Panc1 (cell line): ENCODE data around the gene HADHB. TPM values are rescaled to one million over a fixed set of nuclear protein-coding genes. Genes with fewer than 3 reads are reported as not detected.

Source experiments
- ATAC-seq: fragments of 200-7000 bp; cut with Tn5 transposase; 2 replicates; pipeline ENCODE4 v1.9.1; 2020; ENCODE audit warnings: mild to moderate bottlenecking, moderate library complexity
- BruUV-seq: library from RNA; stranded (reverse); fragments of 400-500 nt; replicated peaks from 2 replicates; lab custom pipeline; 2021; lab: Mats Ljungman, UMichigan
- CTCF ChIA-PET: fragments of 300-600 bp; sonication (Branson Sonifier 250); formaldehyde crosslinking; loops from one replicate; lab custom pipeline; 2022; ENCODE audit warnings: antibody characterized with exemption; lab: Charles Lee
- POLR2A ChIA-PET: fragments of 300-600 bp; sonication (Branson Sonifier 250); formaldehyde crosslinking; loops from one replicate; lab custom pipeline; 2022; ENCODE audit warnings: antibody characterized with exemption; lab: Charles Lee
- DNase-seq: peaks from one replicate; pipeline ENCODE4 v3.0.0-alpha.2; 2010; ENCODE audit warnings: low read depth, low spot score
- H3K27ac ChIP-seq: 2 replicates; pipeline ENCODE4 v1.5.1; 2011; ENCODE audit warnings: mild to moderate bottlenecking, low read length, inconsistent platforms
- H3K27me3 ChIP-seq: fragments of 200-500 bp; sonication (Bioruptor generic); 2 replicates; pipeline ENCODE4 v1.6.0; 2014; ENCODE audit warnings: low read length, inconsistent platforms; ENCODE audit not compliant: control insufficient read depth, insufficient read depth
- H3K36me3 ChIP-seq: fragments of 200-500 bp; sonication (Bioruptor generic); 2 replicates; pipeline ENCODE4 v1.5.1; 2014; ENCODE audit warnings: inconsistent platforms, mild to moderate bottlenecking, low read length, moderate library complexity; ENCODE audit not compliant: control insufficient read depth, insufficient read depth
- H3K4me1 ChIP-seq: 2 replicates; pipeline ENCODE4 v1.5.1; 2011; ENCODE audit warnings: inconsistent platforms, mild to moderate bottlenecking, low read length, moderate library complexity; ENCODE audit not compliant: control insufficient read depth, insufficient read depth
- H3K4me3 ChIP-seq, 2 experiments: 2 replicates each; pipeline ENCODE4 v1.5.1; 2011 to 2012; ENCODE audit warnings: low read depth in 2 of 2, low read length in 2 of 2, mild to moderate bottlenecking in 2 of 2, inconsistent platforms in 1 of 2, moderate library complexity in 1 of 2
- H3K9me3 ChIP-seq: fragments of 200-500 bp; sonication (Bioruptor generic); 2 replicates; pipeline ENCODE4 v1.5.1; 2014; ENCODE audit warnings: low read depth, mild to moderate bottlenecking, inconsistent platforms, low read length, moderate library complexity; ENCODE audit not compliant: control insufficient read depth, insufficient read depth
- CTCF ChIP-seq: fragments of 450-650 bp; IDR thresholded peaks from 2 replicates; pipeline ENCODE4 v1.5.1; 2017; ENCODE audit warnings: mild to moderate bottlenecking
- POLR2AphosphoS5 ChIP-seq: IDR thresholded peaks from 2 replicates; pipeline ENCODE4 v1.6.1; 2012; ENCODE audit warnings: mild to moderate bottlenecking, low read depth, low read length, moderate library complexity
- REST ChIP-seq, 2 experiments: IDR thresholded peaks; 2 replicates each; pipeline ENCODE4 v1.6.1; 2011 to 2012; ENCODE audit warnings: low read depth in 2 of 2, control low read depth in 1 of 2, low read length in 1 of 2, mild to moderate bottlenecking in 1 of 2, moderate library complexity in 1 of 2; ENCODE audit not compliant: insufficient read depth in 1 of 2
- SIN3A ChIP-seq: IDR thresholded peaks from 2 replicates; pipeline ENCODE4 v1.6.1; 2012; ENCODE audit warnings: low read depth, mild to moderate bottlenecking, low read length, moderate library complexity, borderline replicate concordance; ENCODE audit not compliant: insufficient read depth
- TCF7L2 ChIP-seq: IDR thresholded peaks from 2 replicates; pipeline ENCODE4 v1.6.1; 2011; ENCODE audit warnings: mild to moderate bottlenecking, low read depth, low read length, inconsistent platforms
- in situ Hi-C: cut with HindIII; loops from 2 replicates; pipeline ENCODE4 v1.10.0; 2016; ENCODE audit warnings: low sequenced_read_pairs, low pct_unique_long_range_greater_than_20kb
- intact Hi-C: fragments of 100-400 bp; cut with micrococcal nuclease; formaldehyde crosslinking; loops from one replicate; pipeline ENCODE4 v1.10.0; 2022; ENCODE audit not compliant: unreplicated experiment
- total RNA-seq: library from RNA; stranded (reverse); gene quantifications from one replicate; pipeline ENCODE4 v1.2.1, GENCODE V29; 2021; ENCODE audit not compliant: unreplicated experiment

Gene HADHB
- total RNA-seq, 1 experiment from 2014 or later = 106 TPM

- ATAC-seq (no peak), DNase-seq (no peak)
- BruUV-seq = no TSS peak
- no peaks in the 10 kb centered on the region; the same call in 1 of the 2 replicates for H3K36me3 ChIP-seq
- H3K4me3 ChIP-seq = peak overlapping the region; percentile 79 to 85
- no peaks in the 10 kb centered on the region for H3K9me3 ChIP-seq
- intact Hi-C loops = loop anchor here (10.0 kb wide), 1 partner anchor 88 kb away; no protein-coding TSS in a partner anchor
- peaks cover 15% of the 10 kb centered on the region for H3K4me1 ChIP-seq
- TF ChIP-seq POLR2AphosphoS5 (no peak), CTCF (no peak), TCF7L2 (no peak), SIN3A (no peak), REST (IDR thresholded peaks at IDR 0.05; ENCODE audit: insufficient read depth in 1 of 2, low read depth in 2 of 2, low read length in 1 of 2) (no peak)
- in situ Hi-C loops = no loop called here
- H3K27ac ChIP-seq = peak overlapping the region; percentile 40
- ChIA-PET CTCF (no interaction called here), POLR2A (no interaction called here)
- no peaks in the 10 kb centered on the region for H3K27me3 ChIP-seq
Observed at GRCh38 chr2:26246818-26247217, 2.1 kb downstream of the HADHB start.

GRCh38 chr2:26249625-26250024 is 4.9 kb downstream of the HADHB start:
- ChIA-PET CTCF (no interaction called here), POLR2A (no interaction called here)
- no peak overlapping the region for H3K4me3 ChIP-seq
- H3K4me1 ChIP-seq = peaks cover 12% of the 10 kb centered on the region
- no peaks in the 10 kb centered on the region for H3K9me3 ChIP-seq
- no TSS peak for BruUV-seq
- ATAC-seq (no peak), DNase-seq (no peak)
- in situ Hi-C loops (no loop called here), intact Hi-C loops (loop anchor here (10.0 kb wide), 1 partner anchor 85 kb away; no protein-coding TSS in a partner anchor)
- TF ChIP-seq CTCF (no peak), TCF7L2 (no peak), POLR2AphosphoS5 (no peak), REST (IDR thresholded peaks at IDR 0.05; ENCODE audit: insufficient read depth in 1 of 2, low read depth in 2 of 2, low read length in 1 of 2) (no peak), SIN3A (no peak)
- peaks cover 3% of the 10 kb centered on the region for H3K36me3 ChIP-seq
- H3K27me3 ChIP-seq = no peaks in the 10 kb centered on the region
- H3K27ac ChIP-seq = no peak overlapping the region
